A549 (cell line): ENCODE results near the gene RETREG1.

Experiments
- EP300 ChIP-seq, 2 experiments: fragments of >200 bp; sonication (Bioruptor Twin); formaldehyde crosslinking; IDR thresholded peaks; 2 replicates in 1 of 2; 3 replicates in 1 of 2; pipeline ENCODE4 v1.6.1; 2016 to 2017
- MAZ ChIP-seq: fragments of 150-350 bp; IDR thresholded peaks from 2 replicates; pipeline ENCODE4 v1.6.1; 2014; ENCODE audit warnings: antibody characterized with exemption, low read depth, low read length, borderline replicate concordance
- POLR2A ChIP-seq: IDR thresholded peaks from 2 replicates; pipeline ENCODE4 v1.6.1; 2012; ENCODE audit warnings: mild to moderate bottlenecking, low read length
- RCOR1 ChIP-seq: fragments of 150-350 bp; IDR thresholded peaks from 2 replicates; pipeline ENCODE4 v1.6.1; 2014; ENCODE audit warnings: antibody characterized with exemption, low read length, low read depth
- RFX5 ChIP-seq: fragments of 450-650 bp; IDR thresholded peaks from 2 replicates; pipeline ENCODE4 v1.7.1; 2014; ENCODE audit warnings: antibody characterized with exemption, mild to moderate bottlenecking, moderate library complexity
- RNF2 ChIP-seq: fragments of 200-600 bp; sonication (generic); IDR thresholded peaks from 2 replicates; pipeline ENCODE4 v1.6.1; 2016; ENCODE audit warnings: low read depth, mild to moderate bottlenecking, antibody characterized with exemption, moderate library complexity, borderline replicate concordance
- SREBF2 ChIP-seq: fragments of 450-650 bp; IDR thresholded peaks from 2 replicates; pipeline ENCODE4 v1.6.1; 2014; ENCODE audit warnings: mild to moderate bottlenecking, moderate library complexity
- TF ChIP-seq, protein P1 (sequence below): fragments of 200-600 bp; sonication (generic); IDR thresholded peaks from 2 replicates; pipeline ENCODE4 v1.6.1; 2016; ENCODE audit warnings: antibody characterized with exemption, mild to moderate bottlenecking, moderate library complexity
- TF ChIP-seq, protein P2 (sequence below): fragments of >200 bp; sonication (Bioruptor Twin); formaldehyde crosslinking; IDR thresholded peaks from 3 replicates; pipeline ENCODE4 v1.5.1; 2016
- TF ChIP-seq, protein P3 (sequence below): IDR thresholded peaks from 2 replicates; pipeline ENCODE4 v1.6.1; 2012
- TF ChIP-seq, protein P4 (sequence below): fragments of 250-450 bp; sonication (Bioruptor Pico); IDR thresholded peaks from 2 replicates; pipeline ENCODE4 v1.5.0; 2021; ENCODE audit warnings: mild to moderate bottlenecking, moderate library complexity, borderline replicate concordance

DNA sequence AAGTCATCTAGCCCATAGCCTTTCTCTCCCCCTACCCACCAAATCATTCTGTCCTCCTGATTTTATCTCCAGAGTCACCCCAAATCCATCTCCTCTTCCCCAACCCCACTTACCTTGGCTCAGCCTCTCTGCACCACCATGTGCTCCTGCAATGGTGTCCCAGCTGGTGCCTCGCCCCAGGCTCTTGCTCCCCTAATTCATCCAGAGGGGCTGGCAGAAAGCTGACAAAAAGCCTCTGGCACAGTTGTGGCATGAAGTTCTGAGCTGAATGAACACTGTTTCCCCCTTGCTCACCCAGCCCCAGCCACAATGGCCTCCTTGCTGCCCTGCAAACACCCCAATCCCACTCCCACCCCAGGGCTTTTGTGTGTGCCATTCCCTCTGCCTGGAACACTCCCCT lies 10.2 kb downstream of the RETREG1 start:
- TF ChIP-seq EP300 (IDR thresholded peaks at IDR 0.05), result no peak
- TF ChIP-seq, protein P1, sequence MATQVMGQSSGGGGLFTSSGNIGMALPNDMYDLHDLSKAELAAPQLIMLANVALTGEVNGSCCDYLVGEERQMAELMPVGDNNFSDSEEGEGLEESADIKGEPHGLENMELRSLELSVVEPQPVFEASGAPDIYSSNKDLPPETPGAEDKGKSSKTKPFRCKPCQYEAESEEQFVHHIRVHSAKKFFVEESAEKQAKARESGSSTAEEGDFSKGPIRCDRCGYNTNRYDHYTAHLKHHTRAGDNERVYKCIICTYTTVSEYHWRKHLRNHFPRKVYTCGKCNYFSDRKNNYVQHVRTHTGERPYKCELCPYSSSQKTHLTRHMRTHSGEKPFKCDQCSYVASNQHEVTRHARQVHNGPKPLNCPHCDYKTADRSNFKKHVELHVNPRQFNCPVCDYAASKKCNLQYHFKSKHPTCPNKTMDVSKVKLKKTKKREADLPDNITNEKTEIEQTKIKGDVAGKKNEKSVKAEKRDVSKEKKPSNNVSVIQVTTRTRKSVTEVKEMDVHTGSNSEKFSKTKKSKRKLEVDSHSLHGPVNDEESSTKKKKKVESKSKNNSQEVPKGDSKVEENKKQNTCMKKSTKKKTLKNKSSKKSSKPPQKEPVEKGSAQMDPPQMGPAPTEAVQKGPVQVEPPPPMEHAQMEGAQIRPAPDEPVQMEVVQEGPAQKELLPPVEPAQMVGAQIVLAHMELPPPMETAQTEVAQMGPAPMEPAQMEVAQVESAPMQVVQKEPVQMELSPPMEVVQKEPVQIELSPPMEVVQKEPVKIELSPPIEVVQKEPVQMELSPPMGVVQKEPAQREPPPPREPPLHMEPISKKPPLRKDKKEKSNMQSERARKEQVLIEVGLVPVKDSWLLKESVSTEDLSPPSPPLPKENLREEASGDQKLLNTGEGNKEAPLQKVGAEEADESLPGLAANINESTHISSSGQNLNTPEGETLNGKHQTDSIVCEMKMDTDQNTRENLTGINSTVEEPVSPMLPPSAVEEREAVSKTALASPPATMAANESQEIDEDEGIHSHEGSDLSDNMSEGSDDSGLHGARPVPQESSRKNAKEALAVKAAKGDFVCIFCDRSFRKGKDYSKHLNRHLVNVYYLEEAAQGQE, result no peak
- no peak for TF ChIP-seq RCOR1
- TF ChIP-seq MAZ, result no peak
- TF ChIP-seq, protein P2, sequence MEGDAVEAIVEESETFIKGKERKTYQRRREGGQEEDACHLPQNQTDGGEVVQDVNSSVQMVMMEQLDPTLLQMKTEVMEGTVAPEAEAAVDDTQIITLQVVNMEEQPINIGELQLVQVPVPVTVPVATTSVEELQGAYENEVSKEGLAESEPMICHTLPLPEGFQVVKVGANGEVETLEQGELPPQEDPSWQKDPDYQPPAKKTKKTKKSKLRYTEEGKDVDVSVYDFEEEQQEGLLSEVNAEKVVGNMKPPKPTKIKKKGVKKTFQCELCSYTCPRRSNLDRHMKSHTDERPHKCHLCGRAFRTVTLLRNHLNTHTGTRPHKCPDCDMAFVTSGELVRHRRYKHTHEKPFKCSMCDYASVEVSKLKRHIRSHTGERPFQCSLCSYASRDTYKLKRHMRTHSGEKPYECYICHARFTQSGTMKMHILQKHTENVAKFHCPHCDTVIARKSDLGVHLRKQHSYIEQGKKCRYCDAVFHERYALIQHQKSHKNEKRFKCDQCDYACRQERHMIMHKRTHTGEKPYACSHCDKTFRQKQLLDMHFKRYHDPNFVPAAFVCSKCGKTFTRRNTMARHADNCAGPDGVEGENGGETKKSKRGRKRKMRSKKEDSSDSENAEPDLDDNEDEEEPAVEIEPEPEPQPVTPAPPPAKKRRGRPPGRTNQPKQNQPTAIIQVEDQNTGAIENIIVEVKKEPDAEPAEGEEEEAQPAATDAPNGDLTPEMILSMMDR, result no peak
- TF ChIP-seq SREBF2, result no peak
- no peak for TF ChIP-seq RNF2
- TF ChIP-seq, protein P3, sequence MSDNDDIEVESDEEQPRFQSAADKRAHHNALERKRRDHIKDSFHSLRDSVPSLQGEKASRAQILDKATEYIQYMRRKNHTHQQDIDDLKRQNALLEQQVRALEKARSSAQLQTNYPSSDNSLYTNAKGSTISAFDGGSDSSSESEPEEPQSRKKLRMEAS, result no peak
- TF ChIP-seq POLR2A, result no peak
- TF ChIP-seq, protein P4, sequence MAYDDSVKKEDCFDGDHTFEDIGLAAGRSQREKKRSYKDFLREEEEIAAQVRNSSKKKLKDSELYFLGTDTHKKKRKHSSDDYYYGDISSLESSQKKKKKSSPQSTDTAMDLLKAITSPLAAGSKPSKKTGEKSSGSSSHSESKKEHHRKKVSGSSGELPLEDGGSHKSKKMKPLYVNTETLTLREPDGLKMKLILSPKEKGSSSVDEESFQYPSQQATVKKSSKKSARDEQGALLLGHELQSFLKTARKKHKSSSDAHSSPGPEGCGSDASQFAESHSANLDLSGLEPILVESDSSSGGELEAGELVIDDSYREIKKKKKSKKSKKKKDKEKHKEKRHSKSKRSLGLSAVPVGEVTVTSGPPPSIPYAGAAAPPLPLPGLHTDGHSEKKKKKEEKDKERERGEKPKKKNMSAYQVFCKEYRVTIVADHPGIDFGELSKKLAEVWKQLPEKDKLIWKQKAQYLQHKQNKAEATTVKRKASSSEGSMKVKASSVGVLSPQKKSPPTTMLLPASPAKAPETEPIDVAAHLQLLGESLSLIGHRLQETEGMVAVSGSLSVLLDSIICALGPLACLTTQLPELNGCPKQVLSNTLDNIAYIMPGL, result no peak
- TF ChIP-seq RFX5, result no peak
